HG03175 (cell line): ENCODE data around the gene MARK2.
"Not testable (repeated sequence)": the region's sequence is repeated elsewhere in the genome, so short reads cannot be mapped to it uniquely, and the experiment has no call there.

Experiments
- ATAC-seq: cut with Tn5 transposase; IDR thresholded peaks from one replicate; pipeline ENCODE4 v1.9.1; 2021; ENCODE audit warnings: mild to moderate bottlenecking, moderate library complexity; ENCODE audit not compliant: unreplicated experiment

Gene MARK2

DNA sequence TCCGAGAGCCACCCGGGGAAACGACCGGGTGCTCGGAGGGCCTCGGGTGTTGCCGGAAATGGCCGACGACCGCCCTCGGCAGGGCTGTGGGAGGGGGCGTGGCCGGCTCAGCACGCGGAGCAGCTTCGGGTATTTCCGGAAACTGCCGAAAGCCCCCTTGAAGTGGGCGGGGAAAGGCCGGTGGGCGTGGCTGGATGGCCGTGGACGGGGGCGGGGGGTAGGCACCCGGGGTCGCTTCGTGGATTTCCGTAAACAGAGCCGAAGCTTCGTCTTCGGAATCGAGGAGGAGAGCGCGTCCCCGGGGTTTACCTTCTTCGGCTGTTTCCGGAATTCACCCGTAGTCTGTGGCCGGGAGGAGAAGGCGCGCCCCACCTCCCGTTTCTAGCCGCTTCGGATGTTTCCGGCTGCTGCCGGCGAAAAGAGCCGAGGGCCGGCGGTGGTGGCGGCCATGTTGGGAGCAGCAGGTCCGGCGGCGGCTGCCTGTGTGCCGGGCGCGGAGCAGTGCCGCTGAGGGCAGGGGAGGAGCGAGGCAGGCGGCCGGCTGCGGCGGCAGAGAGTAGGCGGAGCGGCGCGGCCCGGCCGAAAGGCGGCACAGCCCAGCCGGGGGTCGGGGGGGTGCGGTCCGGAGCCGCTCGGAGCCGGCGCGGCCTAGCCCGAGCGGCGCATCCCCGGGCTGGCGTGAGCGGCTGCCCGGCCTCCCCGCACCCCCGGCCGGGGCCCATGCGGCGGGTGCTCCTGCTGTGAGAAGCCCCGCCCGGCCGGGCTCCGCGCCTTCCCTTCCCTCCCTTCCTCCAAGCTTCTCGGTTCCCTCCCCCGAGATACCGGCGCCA, at the start of gene MARK2:
Gene MARK2 (plus strand): TSS at position 433 of the 830 bp plus-strand sequence. CDS start 397 bp downstream, at position 830.
- ATAC-seq: peak; percentile 77

DNA sequence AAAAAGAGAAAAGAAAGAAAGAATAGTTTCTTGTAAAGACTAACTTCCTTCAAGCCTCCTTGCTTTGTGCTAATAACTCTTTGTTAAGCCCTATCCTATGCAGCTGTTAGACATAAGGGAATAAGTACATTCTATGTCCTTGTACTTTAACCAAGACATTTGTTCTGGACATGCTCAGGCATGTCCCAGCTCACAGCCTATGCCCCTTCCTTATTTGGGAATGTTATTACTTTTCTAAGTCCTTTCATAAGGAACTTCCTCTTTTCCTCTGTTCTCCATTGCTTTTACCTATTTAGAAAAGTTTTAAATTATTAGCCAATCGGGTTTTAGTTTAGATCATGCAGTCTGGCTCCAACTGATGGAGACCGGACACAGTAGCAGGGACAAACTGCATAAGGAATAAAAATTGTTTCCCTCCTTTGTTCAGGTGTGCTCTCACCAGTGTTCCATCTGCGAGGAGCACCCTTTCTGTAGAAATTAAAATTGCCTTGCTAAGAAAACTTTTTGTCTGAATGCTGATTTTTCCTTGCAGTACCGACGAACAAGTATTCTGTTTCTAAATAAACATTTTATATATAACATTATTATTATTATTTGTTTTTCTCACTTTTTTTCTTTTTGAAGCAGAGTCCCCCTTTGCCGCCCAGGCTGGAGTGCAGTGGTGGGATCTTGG, 47.3 kb upstream of the MARK2 start:
- ATAC-seq: no peak

DNA sequence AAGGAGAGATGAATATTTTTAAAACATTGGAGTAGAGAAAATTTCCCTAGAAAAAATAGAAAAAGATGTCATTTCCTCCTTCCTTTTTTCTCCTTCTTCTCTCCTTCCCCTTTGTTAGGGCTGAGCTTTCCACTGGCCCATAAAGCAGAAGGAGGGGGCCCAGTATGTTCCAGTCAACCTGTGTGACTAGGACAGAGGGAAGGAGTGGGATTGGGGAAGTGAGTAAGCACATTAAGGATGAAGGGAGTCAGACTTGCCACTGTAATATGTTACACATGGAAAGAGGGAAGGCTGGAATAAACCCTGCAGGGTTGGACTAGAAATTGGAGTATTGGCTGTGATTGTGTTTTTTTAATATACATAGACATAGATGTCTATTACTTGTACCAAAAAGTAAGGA, 45.7 kb upstream of the MARK2 start:
- ATAC-seq: no peak

DNA sequence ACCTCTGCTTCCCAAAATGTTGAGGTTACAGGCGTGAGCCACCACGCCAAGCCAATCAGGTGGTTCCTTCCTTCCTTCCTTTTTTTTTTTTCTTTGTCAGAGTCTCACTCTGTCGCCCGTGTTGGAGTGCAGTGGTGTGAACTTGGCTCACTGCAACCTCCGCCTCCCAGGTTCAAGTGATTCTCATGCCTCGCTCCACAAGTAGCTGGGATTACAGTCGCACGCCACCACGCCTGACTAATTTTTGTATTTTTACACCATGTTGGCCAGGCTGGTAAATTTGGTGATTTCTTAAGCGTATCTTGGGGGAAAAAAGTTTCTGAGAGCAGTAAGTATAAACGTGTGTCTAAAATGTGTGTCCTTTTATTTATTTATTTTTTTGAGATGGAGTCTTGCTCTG, 43.8 kb upstream of the MARK2 start:
- no peak for ATAC-seq

DNA sequence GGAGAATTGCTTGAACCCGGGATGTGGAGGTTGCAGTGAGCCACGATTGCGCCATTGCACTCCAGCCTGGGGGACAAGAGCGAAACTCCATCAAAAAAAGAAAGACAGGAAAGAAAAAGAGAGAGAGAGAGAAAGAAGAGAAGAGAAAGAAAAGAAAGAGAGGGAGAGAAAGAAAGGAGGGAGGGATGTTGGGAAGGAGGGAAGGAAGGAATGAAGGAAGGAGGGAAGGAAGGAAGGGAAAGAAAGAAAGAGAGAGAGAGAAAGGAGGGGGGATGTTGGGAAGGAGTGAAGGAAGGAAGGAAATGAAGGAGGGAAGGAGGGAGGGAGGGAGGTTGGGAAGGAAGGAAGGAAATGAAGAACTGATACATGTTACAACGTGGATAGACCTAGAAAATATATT, 38.0 kb upstream of the MARK2 start:
- no peak for ATAC-seq

DNA sequence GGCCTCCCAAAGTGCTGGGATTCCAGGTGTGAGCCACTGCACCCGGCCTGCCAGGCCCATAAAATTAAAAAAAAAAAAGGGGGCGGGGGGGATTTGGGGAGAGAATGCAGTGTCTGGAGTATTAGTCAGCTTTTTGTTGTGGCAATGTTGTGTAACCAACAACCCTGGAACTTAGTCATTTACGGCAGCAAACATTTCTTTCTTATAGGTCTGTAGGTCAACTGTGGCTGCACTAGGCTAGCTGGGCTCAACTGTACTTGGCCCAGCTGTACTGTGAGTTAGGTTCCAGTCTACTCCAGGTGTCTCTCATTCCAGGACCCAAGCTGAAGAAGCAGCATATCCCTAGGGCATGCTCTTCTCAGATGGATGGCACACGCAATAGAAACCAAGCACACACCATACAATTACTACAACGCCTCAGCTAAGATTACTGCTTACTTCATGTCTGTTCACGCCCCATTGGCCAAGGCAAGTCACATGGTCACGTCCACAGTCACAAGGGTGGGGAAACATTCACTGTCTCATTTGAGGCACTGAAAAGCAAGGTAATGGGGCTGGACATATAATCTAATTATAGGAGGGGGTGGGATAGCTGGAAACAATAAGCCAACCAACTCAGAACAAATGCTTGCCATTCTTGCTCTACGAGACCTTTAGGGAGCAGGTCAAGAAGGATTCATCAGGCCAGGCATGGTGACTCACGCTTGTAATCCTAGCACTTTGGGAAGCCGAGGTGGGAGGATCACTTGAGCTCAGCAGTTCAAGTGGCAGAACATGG, 36.1 kb upstream of the MARK2 start:
- no peak for ATAC-seq

DNA sequence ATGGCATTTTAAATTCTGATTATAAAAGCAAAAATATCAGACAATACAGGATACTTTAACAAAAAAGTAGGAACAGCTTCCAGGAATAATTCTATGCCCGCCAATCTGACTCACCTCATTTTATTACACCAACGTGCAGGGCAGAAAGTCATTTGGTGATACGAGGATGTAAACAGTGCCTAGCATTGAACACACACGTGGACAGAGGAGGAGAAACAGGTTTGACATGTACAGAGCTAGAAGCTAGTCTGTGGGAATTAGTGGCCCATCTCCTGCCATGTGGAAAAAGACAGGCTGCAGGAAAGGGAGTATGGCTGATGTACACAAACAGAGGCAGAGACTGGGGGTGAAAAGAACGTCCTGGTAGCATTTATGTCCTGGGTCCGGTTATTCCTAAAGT, 34.7 kb upstream of the MARK2 start:
- no peak for ATAC-seq

DNA sequence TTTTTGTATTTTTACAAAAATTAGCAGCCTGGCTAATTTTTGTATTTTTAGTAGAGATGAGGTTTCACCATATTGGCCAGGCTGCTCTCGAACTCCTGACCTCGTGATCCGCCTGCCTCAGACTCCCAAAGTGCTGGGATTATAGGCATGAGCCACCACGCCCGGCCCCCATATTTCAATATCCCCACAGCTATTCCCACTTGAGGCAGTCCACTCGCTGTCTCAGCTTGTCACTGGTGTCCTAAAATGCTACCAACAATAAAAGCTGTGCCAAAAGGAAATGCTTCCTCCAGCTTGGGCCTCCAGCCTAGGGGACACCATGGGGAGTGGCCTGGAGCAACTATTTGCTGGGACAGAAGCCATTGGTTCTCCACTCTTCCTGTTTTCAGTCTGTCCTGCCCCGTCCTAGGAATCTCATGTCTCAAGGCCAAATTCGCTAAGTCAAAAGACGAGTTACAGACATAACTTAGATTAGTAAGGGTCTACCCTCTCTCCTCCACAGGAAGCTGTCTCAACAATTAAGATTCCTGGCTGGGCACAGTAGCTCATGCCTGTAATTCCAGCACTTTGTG, 33.0 kb upstream of the MARK2 start:
- no peak for ATAC-seq

DNA sequence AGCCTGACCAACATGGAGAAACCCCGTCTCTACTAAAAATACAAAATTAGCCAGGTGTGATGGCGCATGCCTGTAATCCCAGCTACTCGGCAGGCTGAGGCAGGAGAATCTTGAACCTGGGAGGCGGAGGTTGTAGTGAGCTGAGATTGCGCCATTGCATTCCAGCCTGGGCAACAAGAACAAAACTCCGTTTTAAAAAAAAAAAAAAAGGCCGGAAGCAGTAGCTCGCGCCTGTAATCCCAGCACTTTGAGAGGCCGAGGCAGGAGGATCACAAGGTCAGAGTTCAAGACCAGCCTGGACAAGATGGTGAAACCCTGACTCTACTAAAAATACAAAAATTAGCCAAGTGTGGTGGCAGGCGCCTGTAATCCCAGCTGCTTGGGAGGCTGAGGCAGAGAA, 28.5 kb upstream of the MARK2 start:
- ATAC-seq: not testable (repeated sequence)

DNA sequence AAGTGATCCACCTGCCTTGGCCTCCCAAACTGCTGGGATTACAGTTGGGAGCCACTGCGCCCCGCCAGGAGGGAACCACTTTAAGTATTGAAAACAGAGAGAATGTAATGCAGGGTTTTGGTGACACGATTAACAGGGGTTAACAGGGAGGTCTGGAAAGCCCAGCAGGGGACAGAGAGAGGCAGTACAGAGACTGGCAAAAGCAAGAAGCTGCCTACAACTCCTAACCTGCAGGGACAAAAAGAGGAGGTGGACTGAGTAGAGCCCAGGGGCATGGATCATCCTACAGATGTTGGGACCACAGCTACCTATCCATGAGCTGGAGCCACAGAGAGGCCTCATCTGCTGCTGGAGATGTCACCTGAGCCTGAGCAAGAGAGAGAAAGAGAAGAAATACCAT, 27.4 kb upstream of the MARK2 start:
- ATAC-seq: no peak

DNA sequence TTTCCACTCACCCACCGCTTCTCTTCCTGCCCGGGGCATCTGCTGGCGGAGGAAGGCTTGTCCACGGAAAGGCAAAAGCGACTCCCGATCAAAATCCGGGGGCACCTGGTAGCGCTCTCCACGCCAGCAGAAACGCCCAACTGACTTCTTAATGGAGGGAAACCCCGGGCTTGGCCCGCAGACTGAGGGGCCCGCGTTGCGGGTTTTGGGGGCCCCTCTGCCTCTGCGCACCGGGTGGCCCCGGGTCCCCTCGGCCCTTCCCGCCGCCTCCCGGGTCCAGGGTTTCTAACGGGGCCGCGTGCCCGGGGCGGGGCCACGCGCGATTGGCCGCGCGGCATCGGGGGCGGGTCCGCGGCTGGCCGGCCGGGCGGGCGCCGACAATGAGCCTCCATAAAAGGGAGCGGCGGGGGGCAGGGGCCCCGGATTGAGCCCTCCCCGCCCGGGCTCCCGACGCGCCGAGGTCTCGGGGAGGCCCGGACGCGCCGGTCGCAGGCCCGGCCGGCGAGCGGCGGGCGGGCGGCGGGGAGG, 25.8 kb upstream of the MARK2 start, which contains the start of gene SPINDOC:
Gene SPINDOC (plus strand): TSS at position 422 of the 528 bp plus-strand sequence. CDS start 231 bp downstream, outside the sequence.
- ATAC-seq: peak; percentile 89

DNA sequence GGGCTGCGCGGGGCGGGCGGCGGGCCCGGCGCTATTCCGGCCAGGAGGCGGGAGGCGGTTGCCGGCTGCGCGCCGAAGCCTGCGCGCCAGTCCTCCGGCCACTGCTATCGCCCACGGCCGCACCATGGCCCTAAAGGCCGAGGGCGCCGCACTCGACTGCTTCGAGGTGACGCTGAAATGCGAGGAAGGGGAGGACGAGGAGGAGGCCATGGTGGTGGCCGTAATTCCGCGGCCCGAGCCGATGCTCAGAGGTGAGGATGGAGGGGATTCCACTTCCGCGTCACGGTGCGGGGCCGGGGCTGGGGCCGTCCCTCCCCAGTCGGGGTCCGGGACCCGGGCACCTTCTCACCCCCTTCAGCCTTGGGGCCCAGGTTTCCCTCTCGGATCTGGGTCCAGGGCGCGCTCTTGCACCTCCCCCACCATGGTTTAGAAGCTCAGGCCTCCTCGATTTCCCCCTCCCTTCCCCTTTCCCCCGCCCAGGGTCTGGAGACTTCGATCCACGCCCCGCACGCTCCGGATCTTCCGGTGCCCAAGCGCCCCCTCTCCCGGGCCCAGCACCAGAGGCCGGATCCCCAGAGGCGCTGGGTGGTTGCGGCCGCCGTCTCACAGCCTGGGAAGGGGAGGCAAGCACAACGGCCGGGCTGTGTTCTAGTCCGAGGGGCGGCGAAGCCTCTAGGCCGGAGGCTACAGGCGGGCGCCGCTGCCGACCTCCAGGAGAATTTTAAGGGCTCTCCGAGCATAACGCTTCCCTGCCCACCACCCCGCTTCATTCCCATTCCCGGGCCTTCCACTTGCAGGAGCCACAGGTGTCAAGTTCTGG, 25.1 kb upstream of the MARK2 start:
- ATAC-seq: peak; percentile 31

DNA sequence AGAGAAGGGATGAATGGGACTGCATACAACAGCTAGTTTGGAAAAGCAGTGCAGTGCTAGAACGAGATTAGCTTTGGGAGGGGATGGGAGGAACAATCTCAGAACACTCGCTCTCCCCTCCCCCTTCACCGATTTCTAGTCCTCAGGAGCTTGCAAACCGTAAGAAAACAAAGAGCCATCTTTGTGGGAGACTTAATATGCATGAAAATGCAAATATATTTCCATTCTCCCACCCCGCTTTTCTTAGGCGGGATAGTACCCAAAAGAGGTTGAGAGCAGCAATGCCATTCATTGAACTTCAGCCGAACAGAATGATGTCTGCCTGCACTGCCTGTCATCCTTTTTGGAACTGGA, 24.6 kb upstream of the MARK2 start:
- ATAC-seq: no peak

DNA sequence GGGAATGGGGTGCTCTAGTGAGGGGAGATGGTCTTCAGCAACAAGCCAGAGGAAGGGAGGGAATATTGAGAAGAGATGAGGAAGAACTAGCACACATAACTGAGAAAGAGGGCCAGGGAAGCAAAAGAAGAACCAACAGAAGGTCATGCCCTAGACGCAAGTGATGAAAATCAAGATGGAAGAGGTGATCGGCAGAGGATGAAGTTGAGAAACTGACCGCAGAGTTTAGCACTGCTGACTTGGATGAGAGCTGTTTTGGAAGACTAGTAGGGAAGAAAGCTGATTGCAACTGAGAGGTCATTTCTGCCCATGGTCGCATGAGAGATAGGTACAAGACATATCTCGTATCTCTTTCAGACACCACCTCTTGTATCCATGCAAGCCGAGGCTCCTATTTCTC, 22.7 kb upstream of the MARK2 start:
- no peak for ATAC-seq

DNA sequence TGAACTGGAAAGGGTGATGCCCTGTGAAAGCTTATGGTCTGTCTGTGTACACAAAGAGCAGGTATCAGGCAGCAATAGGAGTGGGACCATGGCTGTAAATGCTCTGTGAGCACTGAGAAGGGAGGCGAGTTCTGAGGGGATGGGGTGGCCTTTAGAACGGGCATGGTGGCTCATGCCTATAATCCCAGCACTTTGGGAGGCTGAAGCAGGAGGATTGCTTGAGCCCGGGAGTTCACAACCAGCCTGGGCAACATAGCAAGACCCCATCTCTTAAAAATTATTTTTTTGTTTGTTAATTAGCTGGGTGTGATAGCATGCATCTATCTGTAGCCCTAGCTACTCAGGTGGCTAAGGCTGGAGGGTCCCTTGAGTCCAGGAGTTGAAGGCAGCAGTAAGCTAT, 22.2 kb upstream of the MARK2 start:
- ATAC-seq: no peak

DNA sequence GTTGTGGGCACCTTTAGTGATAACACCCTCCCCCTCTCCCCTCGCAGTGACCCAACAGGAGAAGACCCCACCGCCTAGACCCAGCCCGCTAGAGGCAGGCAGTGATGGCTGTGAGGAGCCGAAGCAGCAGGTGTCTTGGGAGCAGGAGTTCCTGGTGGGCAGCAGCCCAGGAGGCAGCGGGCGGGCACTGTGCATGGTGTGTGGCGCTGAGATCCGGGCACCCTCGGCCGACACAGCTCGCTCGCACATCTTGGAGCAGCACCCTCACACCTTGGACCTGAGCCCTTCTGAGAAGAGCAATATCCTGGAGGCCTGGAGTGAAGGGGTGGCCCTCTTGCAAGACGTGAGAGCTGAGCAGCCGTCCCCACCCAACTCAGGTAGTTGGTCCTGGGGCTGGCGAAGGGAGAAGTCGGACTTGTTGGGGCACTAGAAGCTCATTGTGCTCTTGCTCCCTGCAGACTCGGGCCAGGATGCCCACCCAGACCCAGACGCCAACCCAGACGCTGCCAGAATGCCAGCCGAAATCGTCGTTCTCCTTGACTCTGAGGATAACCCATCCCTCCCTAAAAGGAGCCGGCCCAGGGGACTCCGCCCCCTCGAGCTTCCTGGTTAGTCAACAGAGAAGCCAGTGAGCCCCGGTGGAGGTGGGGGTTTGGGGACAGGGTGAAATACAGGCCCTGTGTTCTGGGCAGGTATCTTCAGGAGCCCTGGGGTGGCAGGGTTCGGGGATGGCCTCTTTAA, 21.0 kb upstream of the MARK2 start:
- no peak for ATAC-seq

DNA sequence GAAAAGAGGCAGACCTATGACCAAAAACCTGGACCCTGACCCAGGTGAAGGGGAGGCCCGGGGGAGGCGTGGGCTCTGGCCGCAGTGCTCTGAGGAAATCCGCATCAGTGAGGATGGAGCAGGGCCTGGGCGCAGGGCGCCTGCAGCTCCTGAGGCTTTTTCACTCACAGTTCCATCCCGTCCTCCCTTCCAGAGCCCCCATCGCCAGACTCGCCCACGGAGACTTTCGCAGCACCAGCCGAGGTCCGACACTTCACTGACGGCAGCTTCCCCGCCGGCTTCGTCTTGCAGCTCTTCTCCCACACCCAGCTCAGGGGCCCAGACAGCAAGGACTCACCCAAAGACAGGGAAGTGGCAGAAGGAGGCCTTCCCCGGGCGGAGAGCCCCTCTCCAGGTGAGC, 20.3 kb upstream of the MARK2 start:
- no peak for ATAC-seq

DNA sequence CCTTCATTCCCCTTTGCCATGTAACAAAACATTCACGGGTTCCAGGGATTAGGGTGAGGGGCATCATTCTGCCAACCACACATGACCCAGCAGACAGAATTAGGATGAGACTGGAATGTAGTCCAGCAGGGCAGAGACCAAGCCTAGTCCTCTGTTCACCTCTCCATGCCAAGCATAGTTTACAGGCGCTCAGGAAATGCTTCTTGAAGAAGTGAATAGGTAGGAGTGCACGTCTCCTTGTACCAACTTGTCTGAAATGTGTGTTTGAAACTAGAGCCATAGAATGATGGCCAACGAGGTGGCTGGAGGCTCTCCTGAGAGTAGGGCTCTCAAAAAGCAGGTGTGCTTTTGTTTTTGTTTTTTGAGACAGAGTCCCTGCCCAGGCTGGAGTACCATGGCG, 17.5 kb upstream of the MARK2 start:
- no peak for ATAC-seq

DNA sequence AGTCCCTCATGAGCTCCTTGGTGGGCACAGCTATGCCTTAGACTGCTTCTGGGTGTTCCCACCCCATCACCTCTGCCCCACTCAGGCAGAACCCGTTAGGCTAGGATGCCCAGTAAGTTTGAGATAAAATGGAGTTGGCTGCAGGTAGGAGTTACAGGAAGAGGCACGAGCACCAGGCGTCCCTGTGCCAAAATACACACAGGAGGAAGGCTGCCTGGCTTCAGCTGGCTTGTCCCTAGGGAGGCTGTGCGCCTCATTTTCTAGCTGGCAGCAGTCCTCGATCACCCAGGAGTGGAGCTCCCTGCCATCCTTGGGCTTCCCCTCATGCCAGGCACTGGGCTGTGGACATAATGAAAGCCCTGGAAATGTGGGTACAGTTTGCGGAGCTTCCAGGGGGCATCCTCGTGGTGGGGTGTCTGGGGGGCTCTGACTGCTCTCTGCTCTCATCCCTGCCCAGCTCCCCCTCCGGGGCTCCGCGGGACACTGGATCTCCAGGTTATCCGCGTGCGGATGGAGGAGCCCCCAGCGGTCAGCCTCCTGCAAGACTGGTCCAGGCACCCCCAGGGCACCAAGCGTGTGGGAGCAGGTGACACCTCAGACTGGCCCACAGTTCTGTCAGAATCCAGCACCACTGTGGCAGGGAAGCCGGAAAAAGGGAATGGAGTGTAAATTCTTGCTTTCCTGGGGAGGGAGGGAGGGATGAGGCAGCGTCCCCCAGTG, 12.3 kb upstream of the MARK2 start:
- ATAC-seq: no peak
